H9 (cell line): ENCODE results near the gene LGMN. TPM values are rescaled to one million over a fixed set of nuclear protein-coding genes. Genes with fewer than 3 reads are reported as not detected.

Experiments
- DNase-seq: peaks from one replicate; pipeline ENCODE4 v3.0.0-alpha.2; 2017
- H2AFZ ChIP-seq: one replicate; pipeline ENCODE4 v1.6.1; 2013; ENCODE audit warnings: mild to moderate bottlenecking, low read length, control low read depth, moderate library complexity
- H2AK5ac ChIP-seq: 2 replicates; pipeline ENCODE4 v1.6.1; 2013; ENCODE audit warnings: low read length, control low read depth, mixed read lengths; ENCODE audit not compliant: insufficient read length
- H2BK120ac ChIP-seq: one replicate; pipeline ENCODE4 v1.6.1; 2013; ENCODE audit warnings: low read depth, mild to moderate bottlenecking, low read length, control low read depth, inconsistent platforms; ENCODE audit not compliant: poor library complexity, severe bottlenecking
- H2BK12ac ChIP-seq: 2 replicates; pipeline ENCODE4 v1.6.1; 2013; ENCODE audit warnings: low read length, control low read depth, mixed read lengths, low read depth; ENCODE audit not compliant: insufficient read length
- H2BK15ac ChIP-seq: 2 replicates; pipeline ENCODE4 v1.6.1; 2013; ENCODE audit warnings: low read depth, low read length, control low read depth
- H2BK20ac ChIP-seq: one replicate; pipeline ENCODE4 v1.6.1; 2013; ENCODE audit warnings: low read depth, mild to moderate bottlenecking, low read length, control low read depth, inconsistent platforms; ENCODE audit not compliant: poor library complexity, severe bottlenecking
- H2BK5ac ChIP-seq: 2 replicates; pipeline ENCODE4 v1.6.1; 2013; ENCODE audit warnings: low read length, control low read depth, mixed read lengths; ENCODE audit not compliant: insufficient read length
- H3K14ac ChIP-seq: 2 replicates; pipeline ENCODE4 v1.6.1; 2013; ENCODE audit warnings: low read length, control low read depth; ENCODE audit not compliant: insufficient read depth
- H3K18ac ChIP-seq: 2 replicates; pipeline ENCODE4 v1.6.1; 2013; ENCODE audit warnings: low read depth, mild to moderate bottlenecking, mixed read lengths, low read length, control low read depth; ENCODE audit not compliant: insufficient read length
- H3K23ac ChIP-seq: 2 replicates; pipeline ENCODE4 v1.6.1; 2013; ENCODE audit warnings: low read length, control low read depth, mixed read lengths, low read depth; ENCODE audit not compliant: insufficient read length
- H3K23me2 ChIP-seq: 2 replicates; pipeline ENCODE4 v1.6.1; 2013; ENCODE audit warnings: low read depth, mild to moderate bottlenecking, mixed read lengths, low read length, control low read depth; ENCODE audit not compliant: insufficient read length, poor library complexity, severe bottlenecking
- H3K27ac ChIP-seq: 2 replicates; pipeline ENCODE4 v1.5.1; 2013; ENCODE audit warnings: low read length, control low read depth, mixed read lengths, low read depth; ENCODE audit not compliant: insufficient read length
- H3K27me3 ChIP-seq: 2 replicates; pipeline ENCODE4 v1.6.1; 2013; ENCODE audit warnings: low read length, control low read depth, inconsistent platforms; ENCODE audit not compliant: insufficient read depth
- H3K4ac ChIP-seq: 2 replicates; pipeline ENCODE4 v1.6.1; 2013; ENCODE audit warnings: low read depth, mild to moderate bottlenecking, control low read depth, inconsistent platforms, low read length, moderate library complexity
- H3K4me1 ChIP-seq: 2 replicates; pipeline ENCODE4 v1.6.1; 2013; ENCODE audit warnings: low read length, control low read depth, inconsistent platforms; ENCODE audit not compliant: insufficient read depth
- H3K4me2 ChIP-seq: 2 replicates; pipeline ENCODE4 v1.6.1; 2013; ENCODE audit warnings: low read length, control low read depth, mixed read lengths; ENCODE audit not compliant: insufficient read length, insufficient read depth
- H3K56ac ChIP-seq: 2 replicates; pipeline ENCODE4 v1.6.1; 2013; ENCODE audit warnings: low read depth, mild to moderate bottlenecking, mixed read lengths, low read length, control low read depth; ENCODE audit not compliant: insufficient read length
- H3K79me1 ChIP-seq: 2 replicates; pipeline ENCODE4 v1.6.1; 2013; ENCODE audit warnings: low read depth, mild to moderate bottlenecking, moderate library complexity, low read length, control low read depth, inconsistent platforms; ENCODE audit not compliant: insufficient read depth, poor library complexity, severe bottlenecking
- H3K79me2 ChIP-seq: 2 replicates; pipeline ENCODE4 v1.6.1; 2013; ENCODE audit warnings: low read length, control low read depth, inconsistent platforms; ENCODE audit not compliant: insufficient read depth
- H3K9ac ChIP-seq: 2 replicates; pipeline ENCODE4 v1.6.1; 2013; ENCODE audit warnings: low read length, control low read depth, mixed read lengths; ENCODE audit not compliant: insufficient read length; ENCODE audit errors: extremely low read depth
- H3K9me3 ChIP-seq: one replicate; pipeline ENCODE4 v1.6.1; 2013; ENCODE audit warnings: low read depth, low read length, inconsistent platforms; ENCODE audit not compliant: control insufficient read depth
- H3T11ph ChIP-seq: one replicate; pipeline ENCODE4 v1.6.1; 2013; ENCODE audit warnings: mild to moderate bottlenecking, low read length, control low read depth, inconsistent platforms
- H4K20me1 ChIP-seq: one replicate; pipeline ENCODE4 v1.6.1; 2013; ENCODE audit not compliant: control insufficient read depth, insufficient read length, insufficient read depth
- H4K5ac ChIP-seq: 2 replicates; pipeline ENCODE4 v1.6.1; 2013; ENCODE audit warnings: low read depth, mild to moderate bottlenecking, mixed read lengths, low read length, control low read depth; ENCODE audit not compliant: insufficient read length
- H4K8ac ChIP-seq: replicated peaks from 2 replicates; pipeline ENCODE4 v1.6.1; 2013; ENCODE audit warnings: low read length, control low read depth, mixed read lengths, low read depth; ENCODE audit not compliant: insufficient read length
- H4K91ac ChIP-seq: 2 replicates; pipeline ENCODE4 v1.6.1; 2013; ENCODE audit warnings: low read depth, mild to moderate bottlenecking, moderate library complexity, mixed read lengths, low read length, control low read depth; ENCODE audit not compliant: insufficient read length
- H3K27ac Mint-ChIP-seq, 3 experiments: 2 replicates in 2 of 3; 3 replicates in 1 of 3; pipeline ENCODE4 v1.8.0; 2020 to 2021; ENCODE audit warnings: mixed read lengths in 3 of 3, mild to moderate bottlenecking in 1 of 3, moderate library complexity in 1 of 3
- H3K27me3 Mint-ChIP-seq: 2 replicates; pipeline ENCODE4 v1.8.0; 2021; ENCODE audit warnings: low read depth, mild to moderate bottlenecking, moderate library complexity, mixed read lengths
- H3K36me3 Mint-ChIP-seq, 3 experiments: 2 replicates in 2 of 3; 3 replicates in 1 of 3; pipeline ENCODE4 v1.8.0; 2020 to 2021; ENCODE audit warnings: low read depth in 3 of 3, mixed read lengths in 3 of 3; ENCODE audit not compliant: insufficient read depth in 1 of 3
- H3K4me1 Mint-ChIP-seq, 2 experiments: 2 replicates each; pipeline ENCODE4 v1.8.0; 2020; ENCODE audit warnings: mixed read lengths in 2 of 2
- H3K4me3 Mint-ChIP-seq, 2 experiments: 2 replicates in 1 of 2; 3 replicates in 1 of 2; pipeline ENCODE4 v1.8.0; 2020 to 2021; ENCODE audit warnings: mild to moderate bottlenecking in 2 of 2, mixed read lengths in 2 of 2, moderate library complexity in 1 of 2
- H3K9me3 Mint-ChIP-seq, 2 experiments: 2 replicates in 1 of 2; 3 replicates in 1 of 2; pipeline ENCODE4 v1.8.0; 2020; ENCODE audit warnings: mild to moderate bottlenecking in 2 of 2, mixed read lengths in 2 of 2, moderate library complexity in 1 of 2
- CTCF ChIP-seq: fragments of 200-600 bp; sonication (generic); conservative IDR thresholded peaks from 3 replicates; pipeline ENCODE4 v1.8.0; 2021; ENCODE audit warnings: antibody characterized with exemption, mild to moderate bottlenecking
- WGBS: extraction: QIAGEN DNeasy Blood & Tissue Kit; methylation state at CpG from one replicate; pipeline ENCODE4 v1.1.7; 2013; ENCODE audit warnings: missing lambda C conversion rate, low lambda C conversion rate, mixed read lengths; ENCODE audit not compliant: insufficient read length; ENCODE audit errors: extremely low coverage; 5-methylcytosine and 5-hydroxymethylcytosine counted together
- total RNA-seq: library from RNA; stranded (reverse); gene quantifications from 2 replicates; pipeline ENCODE4 v1.2.1, GENCODE V29; 2021

LGMN gene
- total RNA-seq, 1 experiment from 2014 or later, result 55.3 TPM

GRCh38 chr14:92755495-92755894, 7.1 kb upstream of the LGMN start:
- TF ChIP-seq CTCF, result no peak

More at GRCh38 chr14:92755495-92755894, 7.1 kb upstream of the LGMN start:
- H3K4me2 ChIP-seq, result no peak overlapping the region
- Mint-ChIP-seq H3K4me3 (no peak overlapping the region), H3K4me1 (0 out of 4 replicates have a peak, but pooled peaks cover 0 to 5% of the 10 kb centered on the region in 2 experiments), H3K36me3 (no peaks in the 10 kb centered on the region), H3K9me3 (peaks cover 0 to 2% of the 10 kb centered on the region in 2 experiments; a peak in 2 of 5 replicates), H3K27me3 (peaks cover 10% of the 10 kb centered on the region), H3K27ac (no peak overlapping the region)
- no peaks in the 10 kb centered on the region for H3K79me1 ChIP-seq
- no peak overlapping the region for H3K56ac ChIP-seq
- H3K23ac ChIP-seq, result no peak overlapping the region
- no peak overlapping the region for H3T11ph ChIP-seq
- no peaks in the 10 kb centered on the region for H3K23me2 ChIP-seq
- H2AFZ ChIP-seq, result no peak overlapping the region
- H4K91ac ChIP-seq, result no peak overlapping the region
- no peak overlapping the region for H2BK20ac ChIP-seq
- no peaks in the 10 kb centered on the region for H4K20me1 ChIP-seq
- DNase-seq, result no peak
- no peak overlapping the region for H4K5ac ChIP-seq
- no peak overlapping the region for H3K18ac ChIP-seq
- WGBS, result no CpG with 5 or more reads among the region's 3 CpGs
- H3K9ac ChIP-seq, result no peak overlapping the region
- H2AK5ac ChIP-seq, result no peak overlapping the region
- H2BK5ac ChIP-seq, result no peak overlapping the region
- H3K79me2 ChIP-seq, result no peaks in the 10 kb centered on the region
- H3K14ac ChIP-seq, result no peak overlapping the region
- no peak overlapping the region for H2BK12ac ChIP-seq
- no peak overlapping the region for H2BK15ac ChIP-seq
- H2BK120ac ChIP-seq, result no peak overlapping the region
- no peaks in the 10 kb centered on the region for H3K9me3 ChIP-seq
- no peak overlapping the region for H3K27ac ChIP-seq
- no peaks in the 10 kb centered on the region for H3K4me1 ChIP-seq
- H3K27me3 ChIP-seq, result no peaks in the 10 kb centered on the region
- H3K4ac ChIP-seq, result no peak overlapping the region
- no peak overlapping the region for H4K8ac ChIP-seq
